Myocyte (in vitro differentiated cells): ENCODE measurements around the gene RARB. TPM values are rescaled to one million over a fixed set of nuclear protein-coding genes. Genes with fewer than 3 reads are reported as not detected.
A peak's percentile ranks its signal among the peaks of the same experiment; 100 is the strongest.

Experiments used
- DNase-seq: peaks from one replicate; pipeline ENCODE4 v3.0.0-alpha.2; 2012; ENCODE audit warnings: low read depth
- total RNA-seq: library from RNA; depleted of rRNA; stranded (reverse); fragments of >200 nt; gene quantifications from 2 replicates; pipeline ENCODE4 v1.2.3, GENCODE V29; 2014

RARB gene
- total RNA-seq, 1 donor from 2014 or later: 0.13 TPM

DNA sequence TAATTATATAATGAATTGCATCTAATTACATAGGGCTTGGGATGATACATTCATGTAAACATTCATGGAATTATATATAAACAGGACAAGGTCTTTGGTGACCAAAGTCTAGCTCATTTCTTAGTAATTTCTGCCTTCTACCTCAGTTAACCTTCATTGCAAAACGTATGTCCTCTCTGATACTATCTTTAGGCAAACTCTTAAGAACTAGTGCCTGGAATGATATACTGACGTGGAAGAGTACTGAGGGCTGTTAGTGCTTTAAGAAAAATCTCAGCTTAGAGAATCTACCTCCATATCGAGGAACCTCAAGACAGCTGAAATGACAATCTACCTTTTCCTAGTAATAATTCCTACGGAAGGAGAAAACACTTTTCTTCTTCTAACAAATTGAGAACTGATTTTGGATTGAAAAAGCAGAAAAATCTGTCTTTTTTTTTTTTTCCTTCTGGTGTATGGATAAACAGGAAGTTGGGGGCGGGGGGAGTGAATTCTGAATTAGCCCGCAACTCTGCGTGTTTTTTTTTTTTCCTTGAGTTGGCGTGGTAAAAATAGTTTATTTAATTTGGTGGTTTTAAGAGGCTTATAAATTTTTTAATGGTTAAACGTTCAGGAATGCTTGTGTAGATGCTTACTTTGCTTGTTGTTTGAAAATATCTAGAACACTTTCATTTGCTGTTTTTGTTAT lies 43.2 kb downstream of the RARB start:
- no peak for DNase-seq

DNA sequence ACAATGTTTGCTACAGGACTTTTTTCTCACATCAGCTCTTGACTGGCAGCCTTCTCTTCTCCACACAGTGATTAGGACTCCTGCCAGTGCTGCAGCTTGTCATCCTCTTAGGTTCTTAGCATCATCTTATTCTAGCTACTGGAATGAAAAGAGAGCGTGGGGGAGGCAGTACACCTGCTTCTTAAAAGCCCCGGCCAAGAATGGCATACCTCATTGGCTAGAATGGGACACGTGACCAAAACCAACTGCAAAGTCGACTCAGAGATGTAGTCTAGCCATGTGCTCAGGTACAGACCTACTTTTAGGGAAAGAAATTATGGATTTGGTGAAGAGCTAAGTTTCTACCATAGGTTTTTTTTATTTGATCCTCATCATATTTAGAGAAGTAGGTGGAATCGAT lies 44.1 kb downstream of the RARB start:
- DNase-seq: no peak

DNA sequence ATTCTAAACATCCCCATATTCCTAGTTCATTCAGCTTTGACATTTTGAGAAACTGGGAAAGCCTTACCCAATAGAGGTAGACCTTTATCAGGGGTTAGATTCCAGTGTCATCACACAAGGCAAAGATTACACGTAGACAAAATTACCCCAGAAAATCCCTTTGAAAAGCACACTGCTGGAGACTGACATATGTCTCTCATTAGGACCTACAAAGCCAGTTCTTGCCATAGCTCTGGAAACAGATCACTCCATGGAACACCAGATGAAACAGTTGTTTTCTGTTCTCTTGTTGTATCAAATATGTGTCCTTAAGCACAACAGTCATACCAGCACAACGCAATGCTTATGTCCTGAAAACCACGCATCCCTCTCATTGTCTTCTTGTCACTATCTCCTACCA lies 44.7 kb downstream of the RARB start:
- no peak for DNase-seq

DNA sequence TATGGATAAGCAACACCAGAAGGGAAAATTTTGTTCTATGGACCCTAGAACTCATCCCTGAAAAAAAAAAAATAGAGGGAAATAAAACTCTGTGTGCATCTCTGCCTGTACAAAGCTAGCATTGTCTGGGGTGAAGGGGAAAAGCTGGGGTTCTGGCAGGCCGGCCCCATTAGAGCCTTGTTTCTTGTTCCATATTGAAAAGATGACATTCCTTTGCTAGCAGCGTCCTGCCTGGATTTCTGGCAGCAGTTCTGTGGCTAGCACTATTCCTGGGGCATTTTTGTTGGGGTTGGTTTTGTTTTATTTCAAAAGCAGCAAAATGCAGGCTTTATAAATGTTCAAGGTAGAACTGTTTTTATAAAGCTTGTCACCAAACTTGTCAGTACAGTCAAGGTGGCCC lies 45.2 kb downstream of the RARB start:
- DNase-seq: no peak

DNA sequence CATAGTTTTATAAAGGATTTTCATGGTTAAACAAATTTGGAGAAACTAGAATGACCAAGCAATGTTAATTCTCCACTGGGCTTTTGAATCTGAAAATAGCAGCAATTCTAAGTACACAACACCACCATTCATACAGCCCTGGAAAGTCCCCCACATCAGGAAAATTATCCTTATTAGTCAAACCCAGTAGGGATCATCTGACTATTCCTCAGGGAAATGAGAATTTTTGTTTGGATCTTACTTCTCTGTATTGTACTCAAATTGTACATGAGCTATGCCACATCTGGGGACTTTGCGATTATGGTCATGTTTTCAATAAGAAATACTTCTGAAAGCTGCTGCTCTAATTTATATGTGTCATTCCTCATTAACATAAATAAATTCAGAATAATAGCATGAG lies 46.0 kb downstream of the RARB start:
- no peak for DNase-seq

DNA sequence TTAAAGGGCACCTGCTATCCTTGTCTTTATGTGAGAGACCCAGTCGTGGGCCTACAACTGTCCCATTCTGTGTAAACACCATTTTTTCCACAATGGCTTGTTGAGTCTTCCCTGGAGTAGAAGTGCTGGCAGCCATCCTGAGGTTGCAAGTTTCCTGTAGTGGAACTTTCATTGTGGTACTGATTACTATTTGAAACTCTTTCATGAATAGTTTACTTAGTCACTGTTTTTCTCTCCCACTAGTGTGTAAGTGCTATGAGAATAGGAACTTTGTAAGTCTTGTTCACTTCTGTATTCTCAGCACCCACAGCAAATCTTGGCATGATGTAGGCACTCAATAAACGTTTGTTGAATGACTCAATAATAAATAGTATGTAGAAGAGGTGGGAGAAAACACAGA lies 48.6 kb downstream of the RARB start:
- no peak for DNase-seq

DNA sequence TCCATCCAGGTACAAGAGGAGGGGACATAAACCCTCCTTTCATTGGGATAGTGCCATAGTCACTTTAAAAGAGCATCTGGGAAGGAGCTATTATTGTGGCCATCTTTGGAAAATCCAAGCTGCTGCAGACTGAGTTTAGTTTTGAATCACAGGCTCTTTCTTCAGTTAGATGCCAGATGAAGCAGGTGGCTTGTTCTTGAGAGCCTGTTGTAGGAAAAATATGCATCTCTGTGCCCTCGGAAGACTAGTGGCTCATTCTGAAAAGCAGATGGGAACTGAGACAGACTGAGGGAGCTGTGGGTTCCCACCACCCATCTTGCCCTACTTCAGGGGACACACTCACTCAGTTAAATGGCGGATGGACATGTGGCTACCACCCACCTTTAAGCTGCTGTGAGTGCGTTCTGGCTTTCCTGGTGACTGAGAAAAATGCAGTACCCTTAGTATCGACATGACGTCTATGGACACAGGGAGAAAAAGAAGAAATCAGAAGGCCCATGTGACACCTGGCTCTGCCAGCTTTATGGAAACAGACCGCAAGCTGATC lies 50.2 kb downstream of the RARB start:
- peak; percentile 22 for DNase-seq

DNA sequence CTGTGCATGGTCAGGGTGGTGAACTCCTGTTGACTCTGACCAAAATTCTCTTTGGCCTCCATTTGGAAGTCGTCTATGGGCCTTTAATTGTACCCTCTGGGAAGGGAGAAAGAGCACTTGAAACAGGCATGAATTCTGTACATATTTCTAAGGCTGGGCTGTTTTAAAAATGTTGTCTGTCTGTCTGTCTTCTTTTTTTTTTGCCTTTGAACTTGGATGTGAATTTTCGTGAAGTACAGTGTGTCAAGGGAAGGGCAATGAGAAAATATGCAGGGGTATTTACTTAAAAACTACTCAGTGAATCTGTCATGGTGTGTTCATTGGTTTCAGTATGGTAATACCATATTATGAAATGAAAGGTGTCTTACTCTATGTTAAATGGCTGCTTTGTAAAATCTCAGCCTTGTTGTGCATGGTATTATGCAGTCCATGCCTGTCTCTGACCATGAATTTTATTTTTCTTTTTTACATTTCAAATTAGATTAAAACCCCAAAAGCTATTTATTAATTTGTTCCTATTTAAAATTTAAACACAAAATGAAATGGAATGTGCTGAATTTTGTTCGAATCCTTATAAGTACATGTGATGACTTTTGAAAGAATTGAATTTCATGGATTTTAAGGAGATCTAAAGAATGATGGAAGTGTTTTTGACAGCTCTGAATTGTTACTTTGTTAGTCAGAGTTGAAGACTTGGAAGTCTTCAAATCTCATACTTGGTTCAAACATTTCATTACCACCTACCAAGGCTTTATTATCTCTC lies 51.1 kb downstream of the RARB start:
- no peak for DNase-seq

DNA sequence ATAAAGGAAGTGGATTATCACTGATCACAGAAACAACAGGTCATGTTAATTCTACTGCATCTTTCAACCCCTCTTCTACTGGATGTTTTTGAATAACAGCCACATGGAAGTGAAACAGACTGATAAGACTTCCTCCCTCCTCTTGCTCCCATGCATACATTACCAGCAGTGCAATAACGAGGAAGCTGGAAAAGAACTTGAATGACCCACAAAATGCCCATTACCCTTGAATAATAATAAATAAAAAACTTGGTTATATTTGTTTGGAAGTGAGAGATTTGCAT lies 51.6 kb downstream of the RARB start:
- no peak for DNase-seq

DNA sequence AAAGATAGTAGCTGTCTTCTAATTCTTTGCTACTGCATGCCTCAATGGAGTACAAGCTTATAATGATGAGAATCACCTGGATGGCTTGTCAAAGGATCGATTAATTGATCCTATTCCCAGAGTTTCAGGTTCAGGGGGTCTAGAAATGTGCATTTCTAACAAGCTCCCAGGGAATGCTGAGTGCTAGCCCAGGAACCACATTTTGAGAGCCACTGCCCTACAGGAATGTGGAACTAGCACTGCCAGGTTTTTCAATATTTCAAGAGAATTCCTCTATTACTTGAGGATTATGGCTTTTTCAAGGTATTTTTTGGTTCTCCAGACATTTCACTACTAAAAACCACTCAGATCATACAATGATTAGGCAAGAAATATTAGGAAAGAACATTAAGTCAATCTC lies 52.7 kb downstream of the RARB start:
- DNase-seq: no peak

DNA sequence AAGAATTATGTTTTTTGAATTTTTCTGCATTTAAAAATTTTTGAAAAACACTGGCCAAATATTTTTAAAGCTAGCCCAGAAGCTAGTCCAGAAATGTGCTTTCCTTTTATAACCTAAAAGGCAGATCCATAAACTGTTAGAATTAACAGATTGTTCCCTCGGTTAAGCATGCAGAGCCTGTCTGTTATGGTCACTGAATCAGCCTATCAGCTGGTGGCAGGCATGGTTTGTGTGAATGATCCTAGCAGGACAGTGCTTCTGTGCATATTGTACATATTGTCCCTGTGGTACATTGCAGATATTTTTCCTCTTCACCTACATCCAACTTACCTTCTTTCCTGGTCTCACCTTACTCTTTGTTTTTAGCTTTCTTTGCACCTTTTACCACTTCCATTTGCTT lies 53.3 kb downstream of the RARB start:
- no peak for DNase-seq

DNA sequence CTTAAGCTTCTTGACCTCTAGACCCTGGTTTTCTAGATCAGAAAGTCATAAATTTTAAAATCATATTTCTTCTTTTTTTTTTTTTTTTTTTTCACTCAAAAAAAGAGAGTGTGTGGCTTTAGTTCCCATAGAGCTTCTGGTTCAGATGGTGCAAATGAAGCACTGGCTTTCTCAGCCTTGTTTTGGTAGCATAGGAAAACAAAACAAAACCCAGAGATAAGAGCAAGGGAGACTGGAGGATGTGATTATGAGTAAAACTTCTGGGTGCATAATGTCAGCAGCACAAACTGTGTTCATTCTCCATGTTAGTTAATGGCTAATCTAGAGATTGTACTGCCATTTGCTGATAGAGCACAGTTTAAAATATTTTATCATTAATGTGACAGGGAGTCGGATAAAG lies 55.4 kb downstream of the RARB start:
- DNase-seq: no peak

DNA sequence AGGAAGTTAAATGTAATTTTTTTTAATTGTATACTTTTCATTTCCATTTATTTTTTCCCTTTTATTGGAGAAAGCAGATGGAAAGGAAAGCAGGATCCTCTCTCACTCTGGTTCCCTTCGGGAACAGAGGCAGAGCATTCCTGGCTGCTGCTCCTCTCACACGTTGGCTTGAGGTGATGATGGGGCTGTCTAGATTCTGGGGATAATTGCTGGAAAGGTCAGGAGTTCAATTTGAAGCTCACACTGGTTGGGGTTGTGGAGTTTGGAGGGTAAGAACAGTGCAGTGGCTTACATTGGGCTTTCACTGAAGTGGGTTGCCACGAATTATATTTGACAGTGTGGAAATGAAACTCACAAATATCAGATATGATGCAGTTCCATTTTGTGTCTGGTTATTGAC lies 57.6 kb downstream of the RARB start:
- DNase-seq: no peak

DNA sequence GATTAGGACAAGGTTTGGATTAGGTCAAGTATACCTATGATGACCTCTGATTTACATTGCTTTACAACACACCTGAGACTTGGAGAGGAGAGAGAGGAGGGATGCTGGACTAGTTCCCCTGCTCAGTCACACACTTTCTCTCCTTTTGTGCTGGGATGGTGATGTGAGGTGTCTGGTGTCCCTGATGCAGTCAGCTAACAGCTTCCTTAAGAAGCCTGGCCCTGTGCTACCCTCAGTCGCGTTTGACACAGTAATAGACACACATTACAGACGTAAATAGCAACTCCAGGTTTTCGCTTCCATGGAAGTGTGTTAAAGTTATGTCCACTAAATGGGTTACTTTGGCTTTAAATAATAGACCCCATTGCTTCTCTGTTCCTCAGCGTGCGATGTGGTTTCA lies 58.9 kb downstream of the RARB start:
- no peak for DNase-seq

DNA sequence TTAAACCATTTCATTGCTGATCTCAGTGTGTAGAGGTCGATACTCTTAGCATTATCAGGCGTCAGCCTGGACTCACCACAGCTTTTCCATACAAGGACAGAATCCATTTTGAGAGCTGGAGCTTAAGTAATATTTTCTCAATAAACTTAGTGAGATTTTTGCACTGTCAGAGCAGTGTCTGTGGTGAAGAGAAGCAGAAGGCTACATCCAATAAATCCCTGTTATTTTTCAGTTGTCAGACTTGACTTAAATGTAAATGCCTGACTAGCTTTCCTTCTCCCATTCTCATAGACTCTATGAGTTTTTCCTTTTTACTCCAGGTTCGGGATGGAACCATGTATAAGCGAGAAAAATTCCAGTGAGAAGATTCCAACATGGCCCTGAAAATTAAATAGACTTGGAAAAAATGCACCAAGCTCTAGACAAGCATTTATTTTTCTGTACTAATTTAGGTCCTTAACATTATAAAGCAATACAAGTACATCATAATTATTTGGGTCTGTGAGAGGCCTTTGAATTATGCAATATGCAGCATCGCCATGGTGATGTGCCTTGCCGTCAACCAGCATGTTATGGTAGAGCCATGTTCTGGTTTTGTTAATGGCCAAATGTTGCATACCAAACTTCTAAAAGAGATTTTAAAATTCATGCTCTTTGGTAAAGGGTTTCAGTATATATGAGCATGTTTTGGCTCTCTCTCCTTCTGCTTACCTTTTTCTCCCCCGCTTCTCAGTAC lies 62.0 kb downstream of the RARB start:
- DNase-seq: no peak

DNA sequence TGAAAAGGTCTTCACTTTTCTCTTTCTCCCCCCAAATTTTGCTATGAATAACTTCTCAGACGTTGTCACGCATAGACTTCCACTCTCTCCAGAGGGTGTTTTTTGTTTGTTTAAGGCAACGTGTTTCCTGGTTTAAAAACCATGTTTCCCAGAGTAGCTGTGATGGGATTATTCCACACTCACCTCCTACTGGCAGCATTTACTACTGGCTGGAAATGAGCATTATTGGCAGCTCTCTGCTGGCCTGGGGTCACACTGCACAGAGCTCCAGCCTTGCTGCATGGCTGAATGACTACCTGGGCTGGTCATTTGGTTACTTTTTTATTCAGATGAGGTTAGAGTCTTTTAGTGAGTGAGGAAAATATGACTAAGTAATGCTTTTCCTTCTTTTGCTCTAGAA lies 65.2 kb downstream of the RARB start:
- DNase-seq: no peak

DNA sequence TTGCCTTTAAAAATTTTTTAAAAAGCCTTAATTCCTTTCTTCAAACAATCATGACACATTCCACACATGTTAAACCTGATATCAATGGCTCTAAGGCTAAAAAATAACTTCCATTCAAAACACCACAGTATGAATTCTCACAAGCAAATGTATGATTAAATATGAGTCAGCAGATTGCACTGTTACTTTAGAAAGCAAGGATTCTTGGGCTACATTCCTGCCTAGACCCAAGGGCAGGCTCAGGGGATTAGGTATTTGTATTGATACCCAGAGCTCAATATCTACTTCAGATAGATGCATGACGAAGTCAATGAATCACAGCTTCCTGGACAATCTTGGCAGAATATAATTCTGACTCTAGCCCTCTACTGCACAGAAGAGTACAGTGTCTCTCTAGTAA lies 65.7 kb downstream of the RARB start:
- DNase-seq: no peak

DNA sequence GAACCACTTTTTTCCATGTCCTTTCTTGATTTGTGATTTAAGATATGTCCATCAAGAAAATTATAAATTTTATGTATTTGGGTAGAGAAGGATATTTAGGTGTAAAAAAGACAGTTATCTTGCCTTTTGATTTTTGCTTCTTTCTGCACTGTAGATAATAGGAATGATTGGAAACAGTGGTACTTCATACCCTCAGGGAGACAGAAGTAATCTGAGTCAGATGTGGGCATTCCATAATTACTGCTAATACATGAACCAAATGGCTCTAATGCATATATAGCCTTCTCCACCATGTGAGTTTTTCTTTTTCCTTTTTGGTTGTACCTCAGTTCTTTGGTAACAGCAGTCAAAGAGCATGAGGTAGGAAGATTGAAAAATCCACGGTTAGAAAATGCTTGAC lies 67.2 kb downstream of the RARB start:
- DNase-seq: no peak

DNA sequence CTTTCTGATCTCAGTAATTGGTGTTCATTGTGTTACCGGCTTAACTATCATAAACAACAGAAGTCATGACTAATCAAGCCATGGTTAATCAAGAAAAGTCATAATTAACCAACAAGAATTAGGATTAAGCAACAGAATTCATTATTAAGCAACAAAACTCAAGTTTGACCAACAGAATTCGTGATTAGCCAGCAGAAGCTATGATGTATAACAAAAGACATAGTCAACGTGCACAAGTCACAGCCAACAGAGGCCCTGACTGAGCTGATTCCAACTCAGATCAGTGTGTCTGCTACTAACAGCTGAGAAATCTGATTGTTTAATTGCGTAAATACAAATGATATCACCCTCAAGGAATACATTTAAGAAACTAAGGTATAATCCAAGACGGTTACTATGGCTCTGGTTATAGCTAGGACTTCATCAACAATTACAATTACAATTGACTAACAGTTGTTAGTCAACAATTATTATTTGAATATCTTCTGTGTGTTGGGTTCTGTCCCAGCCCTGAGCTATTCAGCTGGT lies 67.7 kb downstream of the RARB start:
- no peak for DNase-seq

DNA sequence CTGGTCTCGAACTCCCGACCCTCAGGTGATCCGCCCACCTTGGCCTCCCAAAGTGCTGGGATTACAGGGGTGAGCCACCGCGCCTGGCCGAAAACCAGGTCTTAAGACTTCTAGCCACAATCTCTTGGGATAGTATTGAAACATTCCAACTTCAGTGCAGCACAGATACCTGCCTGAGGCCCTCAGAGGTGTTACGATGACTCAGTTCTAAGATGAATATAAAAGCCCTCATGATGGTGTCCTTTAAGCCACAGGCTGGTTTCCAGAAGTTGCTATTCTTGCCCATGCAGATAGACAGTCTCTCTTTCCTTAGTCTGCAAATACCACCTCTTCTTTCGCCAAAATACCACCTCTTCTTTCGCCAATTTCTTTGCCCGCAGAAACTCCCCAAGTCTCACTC lies 69.0 kb downstream of the RARB start:
- DNase-seq: no peak

DNA sequence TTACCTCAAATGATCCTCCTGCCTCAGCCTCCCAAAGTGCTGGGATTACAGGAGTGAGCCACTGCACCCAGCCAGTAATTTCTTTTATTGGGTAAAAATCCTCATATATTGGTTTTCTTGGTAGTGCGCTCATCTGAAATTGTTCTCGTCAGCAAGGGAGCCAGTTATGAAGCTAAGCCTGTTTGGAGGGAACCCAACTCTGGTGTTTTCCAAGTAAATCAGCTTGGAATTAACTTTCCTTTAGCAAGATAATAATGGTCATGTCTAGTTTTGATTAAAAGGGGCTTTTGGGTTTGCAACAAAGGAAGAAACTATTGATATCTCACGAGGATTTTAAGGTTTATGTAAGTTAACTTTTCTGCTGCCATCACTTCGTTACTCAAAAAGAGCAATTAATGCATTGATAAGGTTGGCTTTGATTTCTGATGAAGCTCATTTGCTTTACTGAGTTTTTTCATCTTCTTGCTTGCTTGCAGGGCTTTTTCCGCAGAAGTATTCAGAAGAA lies 72.7 kb downstream of the RARB start:
- DNase-seq: no peak

DNA sequence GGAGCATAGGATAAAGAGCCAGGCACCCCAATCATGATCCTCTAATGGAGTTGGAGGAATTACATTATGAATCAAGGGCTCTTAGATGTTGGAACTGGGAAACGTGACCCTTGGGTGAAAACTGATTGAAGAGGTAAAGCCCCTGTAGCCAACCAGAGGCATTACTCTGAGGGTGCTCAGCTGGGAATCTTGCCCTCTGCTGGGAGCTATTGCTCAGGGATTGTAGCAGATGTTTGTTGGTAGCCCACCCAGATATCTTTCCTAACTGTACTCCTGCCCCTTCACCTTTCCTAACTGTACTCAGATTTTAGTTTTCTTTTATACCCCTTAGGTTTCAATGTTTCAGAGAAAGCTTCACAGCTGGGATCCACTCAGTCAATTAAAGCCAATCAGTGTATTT lies 74.2 kb downstream of the RARB start:
- no peak for DNase-seq
